DMS153 (cell line): ENCODE results near the gene KIAA0753.
"Not testable (repeated sequence)": the region's sequence is repeated elsewhere in the genome, so short reads cannot be mapped to it uniquely, and the experiment has no call there.

Experiments
- DNase-seq: peaks from one replicate; lab custom pipeline; 2025; lab: John Stamatoyannopoulos, UW

KIAA0753 gene

DNA sequence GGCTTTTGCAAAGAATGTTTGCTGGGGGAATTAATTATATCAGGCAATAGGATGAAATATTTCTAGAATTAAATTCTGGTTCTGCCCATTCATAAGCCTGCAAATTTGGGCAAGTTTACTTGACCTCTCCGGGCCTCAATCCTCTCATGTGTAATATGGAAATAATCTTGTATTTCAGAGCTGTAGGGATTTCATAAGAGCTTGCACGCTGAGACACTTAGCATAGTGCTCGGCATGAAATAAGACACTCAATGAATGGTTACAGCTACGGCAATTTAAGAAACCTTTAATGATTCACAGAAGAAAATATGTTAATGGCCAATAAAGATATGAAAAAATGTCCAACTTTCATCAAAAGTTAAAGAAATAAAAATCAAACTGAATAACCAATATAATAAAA, 43.6 kb downstream of the KIAA0753 start:
- no peak for DNase-seq

- no peak for DNase-seq
These were observed 44.0 kb downstream of the KIAA0753 start for GRCh38 chr17:6596511-6596910.

DNA sequence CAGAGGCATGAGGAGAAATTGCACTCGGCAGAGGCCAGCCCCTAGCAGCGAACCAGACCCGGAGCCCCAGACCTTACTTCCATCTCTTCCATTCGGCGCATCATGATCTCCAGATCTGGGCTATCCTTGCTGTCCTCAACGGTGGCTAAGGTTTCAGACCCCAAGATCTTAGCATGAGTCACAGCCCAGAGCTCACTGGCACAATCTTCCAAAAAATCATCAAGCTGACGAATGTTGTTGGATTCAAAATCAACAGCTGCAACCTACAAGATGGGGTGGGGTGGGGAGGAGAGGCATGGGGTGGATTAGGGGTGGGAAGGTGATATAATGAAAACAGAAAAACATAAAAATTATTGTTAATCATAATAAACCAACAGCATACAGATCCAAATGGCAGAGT, 44.4 kb downstream of the KIAA0753 start:
- no peak for DNase-seq

DNA sequence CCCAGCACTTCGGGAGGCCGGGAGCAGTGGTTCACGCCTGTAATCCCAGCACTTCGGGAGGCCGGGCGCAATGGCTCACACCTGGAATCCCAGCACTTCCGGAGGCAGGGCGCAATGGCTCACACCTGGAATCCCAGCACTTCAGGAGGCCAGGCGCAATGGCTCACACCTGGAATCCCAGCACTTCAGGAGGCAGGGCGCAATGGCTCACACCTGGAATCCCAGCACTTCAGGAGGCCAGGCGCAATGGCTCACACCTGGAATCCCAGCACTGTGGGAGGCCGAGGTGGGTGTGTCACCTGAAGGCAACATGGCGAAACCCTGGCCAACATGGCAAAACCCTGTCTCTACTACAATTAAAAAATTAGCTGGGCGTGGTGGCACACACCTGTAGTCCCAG, 47.1 kb downstream of the KIAA0753 start:
- DNase-seq, result not testable (repeated sequence)

DNA sequence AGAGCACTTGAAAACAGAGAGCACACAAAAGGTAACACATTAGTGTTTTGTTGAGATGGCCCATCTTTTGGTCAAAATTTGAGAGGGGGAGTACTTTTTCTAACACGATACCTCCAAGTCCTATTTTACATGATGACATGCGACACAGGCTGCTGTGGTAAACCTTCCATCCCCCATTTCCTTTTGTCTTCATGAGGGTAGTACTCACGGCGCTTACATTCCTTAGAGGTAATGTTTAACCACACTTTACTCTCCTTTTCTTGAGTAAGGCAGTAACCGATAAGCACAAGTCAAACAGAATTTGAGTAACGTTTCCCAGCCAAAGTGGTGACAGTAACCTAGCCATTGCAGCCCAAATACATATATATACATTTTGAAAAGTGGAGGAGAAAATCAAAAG, 48.3 kb downstream of the KIAA0753 start:
- no peak for DNase-seq

DNA sequence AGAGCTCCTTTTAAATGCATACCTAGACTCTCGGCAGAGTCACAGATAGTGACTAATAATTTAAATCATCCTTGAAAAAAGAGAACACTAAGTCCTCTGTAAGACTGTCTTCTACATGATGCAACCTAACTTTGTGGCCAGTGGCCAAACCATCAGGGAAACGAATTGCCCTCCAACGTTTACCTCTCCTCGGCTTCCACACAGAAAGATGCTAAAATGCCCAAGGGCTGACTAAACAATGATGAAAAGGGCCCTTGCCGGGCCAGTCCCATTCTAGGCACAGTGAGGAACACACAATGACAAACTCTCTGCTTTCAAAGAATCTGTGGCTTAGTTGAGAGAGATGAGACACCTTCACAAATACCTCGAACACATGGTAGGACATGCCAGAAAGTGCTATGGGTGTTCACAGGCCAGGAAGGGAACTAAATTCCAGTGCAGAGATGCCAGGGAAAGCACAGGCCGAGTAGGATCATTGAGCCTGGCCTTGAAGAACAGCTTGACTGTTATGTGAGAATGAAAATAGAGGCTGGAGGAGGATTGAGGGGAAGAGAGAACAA, 48.8 kb downstream of the KIAA0753 start:
- DNase-seq, result no peak

DNA sequence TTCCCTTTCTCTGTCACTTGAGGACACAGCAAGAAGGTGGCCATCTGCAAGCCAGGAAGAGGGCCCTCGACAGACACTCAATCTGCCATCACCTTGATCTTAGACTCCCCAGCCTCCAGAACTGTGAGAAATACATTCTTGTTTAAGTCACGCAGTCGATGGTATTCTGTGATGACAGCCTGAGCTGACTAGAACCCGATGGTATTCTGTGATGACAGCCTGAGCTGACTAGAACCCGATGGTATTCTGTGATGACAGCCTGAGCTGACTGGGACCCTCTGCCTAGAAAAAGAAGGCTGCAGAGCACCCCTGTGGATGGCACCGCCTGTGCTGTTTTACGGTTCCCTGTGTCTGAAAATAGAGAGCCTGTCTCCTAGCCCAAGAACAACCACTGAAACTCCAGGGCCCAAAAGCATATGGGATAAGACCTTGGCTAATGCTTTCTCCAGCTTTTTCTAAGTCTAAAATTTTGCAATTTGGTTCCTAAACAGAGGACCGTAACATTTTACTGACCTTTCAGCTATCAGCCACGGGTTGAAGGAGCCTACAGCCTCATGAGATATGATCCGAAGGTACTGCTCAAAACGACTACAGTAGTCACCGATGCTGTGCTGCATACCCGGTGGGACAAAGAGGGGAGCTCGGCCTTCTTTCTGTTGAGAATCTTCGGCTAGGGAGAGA, 51.1 kb downstream of the KIAA0753 start:
- DNase-seq, result no peak

DNA sequence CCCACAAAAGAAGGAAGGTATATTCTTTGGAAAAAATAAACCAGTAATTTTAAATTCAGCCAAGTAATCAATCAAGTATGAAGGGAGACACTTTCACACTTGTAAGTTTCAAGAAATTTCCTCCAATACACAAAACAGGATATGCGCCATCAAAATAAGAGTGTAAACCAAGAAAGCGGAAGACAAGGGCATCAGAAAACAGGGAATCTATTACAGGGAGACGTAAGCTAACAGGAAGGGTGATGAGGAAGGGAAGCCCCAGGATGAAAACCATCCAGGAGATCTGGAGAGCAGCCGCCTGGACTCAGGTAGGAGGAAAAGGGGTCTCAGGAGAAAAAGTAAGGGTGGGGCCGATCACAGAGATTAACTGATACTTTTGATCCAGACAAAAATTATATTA, 52.3 kb downstream of the KIAA0753 start:
- DNase-seq, result no peak

DNA sequence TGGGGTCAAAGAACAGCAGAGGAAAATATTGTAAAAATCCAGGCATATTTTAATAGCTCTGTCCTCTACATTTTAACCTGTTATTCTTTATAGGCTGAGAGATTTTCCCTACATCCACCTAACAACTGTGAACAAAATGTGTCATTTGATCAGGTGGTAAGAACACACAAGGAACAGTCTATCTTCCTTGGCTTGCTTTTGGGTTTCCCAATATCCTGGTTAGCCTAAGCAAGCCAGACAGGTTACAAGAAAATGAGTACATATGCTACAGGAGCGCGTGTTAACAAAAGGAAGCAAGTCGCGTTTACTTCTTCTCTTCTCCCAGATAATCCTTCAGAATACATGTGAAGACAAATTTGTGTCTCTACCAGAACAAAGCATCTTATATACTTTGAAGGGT, 53.2 kb downstream of the KIAA0753 start:
- no peak for DNase-seq

GRCh38 chr17:6583411-6583810, 57.1 kb downstream of the KIAA0753 start:
- DNase-seq, result no peak

DNA sequence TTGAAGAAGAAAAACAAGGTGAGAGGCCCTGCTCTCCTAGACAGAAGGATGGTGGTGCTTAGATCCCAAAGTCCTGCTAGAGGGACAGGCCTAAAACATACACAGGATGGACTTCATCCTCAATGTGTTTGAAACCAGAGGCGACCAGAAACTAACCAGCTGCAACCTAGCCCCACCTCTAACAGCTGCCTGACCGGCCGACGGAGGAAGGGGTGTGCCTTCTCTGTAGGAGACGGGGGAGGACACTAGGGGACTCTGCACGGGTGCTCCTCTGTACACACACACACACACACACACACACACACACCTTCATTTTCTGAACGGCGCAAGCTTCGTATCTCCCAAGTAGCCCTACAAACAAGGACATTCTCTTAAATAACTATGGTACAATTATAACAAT, 59.9 kb downstream of the KIAA0753 start:
- no peak for DNase-seq

DNA sequence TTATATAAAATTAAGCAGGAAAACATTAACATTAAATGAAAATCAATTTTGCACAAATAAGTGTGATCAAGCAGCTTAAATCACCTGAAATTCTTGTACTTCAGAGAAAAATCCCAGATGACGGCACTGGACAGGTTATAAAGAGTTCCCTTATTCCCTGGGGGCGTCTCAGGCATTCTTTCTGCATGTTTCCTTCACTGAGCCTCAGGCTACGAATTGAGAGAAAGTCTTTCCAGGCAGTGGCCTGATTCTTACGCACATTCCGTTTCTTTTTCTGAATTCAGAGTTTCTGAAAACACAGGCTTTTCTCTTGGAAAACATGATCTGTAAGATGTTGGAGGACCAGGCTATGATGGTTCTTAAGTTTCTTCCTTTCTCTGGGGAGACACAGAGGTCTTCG, 62.0 kb downstream of the KIAA0753 start:
- no peak for DNase-seq

GRCh38 chr17:6577686-6578263, 62.7 kb downstream of the KIAA0753 start:
- DNase-seq, result no peak

- DNase-seq, result no peak
These were observed 64.3 kb downstream of the KIAA0753 start for GRCh38 chr17:6576038-6576785.

- DNase-seq, result no peak
These were observed 64.9 kb downstream of the KIAA0753 start for GRCh38 chr17:6575596-6575988.

DNA sequence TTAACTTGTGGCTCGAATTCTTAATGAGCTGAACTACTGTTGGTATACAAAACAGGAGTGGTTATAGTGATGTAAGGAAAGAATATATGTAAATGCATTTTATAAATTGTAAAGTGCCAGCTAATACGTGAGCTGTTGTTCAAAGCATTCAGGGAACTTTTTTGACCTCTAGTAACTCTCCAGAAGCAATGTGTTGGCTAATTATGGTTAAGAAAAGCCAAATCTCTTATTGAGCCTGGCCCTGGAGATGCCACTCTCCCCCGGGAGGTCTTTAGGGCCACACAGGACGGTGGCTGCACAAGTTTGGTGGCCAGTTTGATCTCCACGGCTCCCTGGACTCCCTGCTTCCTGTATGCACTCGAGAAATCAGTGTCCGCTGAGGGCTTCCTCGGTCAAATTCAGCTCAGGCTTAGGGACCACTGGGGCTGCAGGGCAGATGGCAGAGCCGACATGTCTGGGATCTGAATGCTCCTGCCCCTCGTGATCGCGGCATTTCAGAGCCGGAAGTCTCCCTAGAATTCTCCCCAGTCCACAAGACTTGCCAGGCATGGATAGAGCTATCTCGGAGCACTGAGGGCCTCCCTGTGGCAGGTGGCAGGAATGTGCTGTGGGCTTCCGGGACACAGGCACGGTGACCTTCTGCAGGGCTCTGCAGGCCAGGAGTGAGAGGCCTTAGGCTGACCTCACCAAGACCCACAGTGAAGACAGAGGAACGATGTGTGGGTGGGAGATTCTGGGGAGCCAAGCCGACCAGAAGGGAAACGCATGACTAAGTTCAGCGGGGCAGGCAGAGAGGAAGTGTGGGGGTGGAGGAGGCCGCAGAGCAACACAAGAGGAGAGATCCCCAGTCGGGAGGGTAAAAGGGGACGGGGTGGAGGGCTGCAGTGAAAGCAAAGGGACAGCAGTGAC, 65.6 kb downstream of the KIAA0753 start:
- DNase-seq, result no peak

GRCh38 chr17:6573982-6574686, 66.4 kb downstream of the KIAA0753 start:
- no peak for DNase-seq

GRCh38 chr17:6573495-6573894, 67.0 kb downstream of the KIAA0753 start:
- not testable (repeated sequence) for DNase-seq

GRCh38 chr17:6572972-6573370, 67.5 kb downstream of the KIAA0753 start:
- no peak for DNase-seq

- DNase-seq, result no peak
These were observed 69.1 kb downstream of the KIAA0753 start for GRCh38 chr17:6571452-6571781.

DNA sequence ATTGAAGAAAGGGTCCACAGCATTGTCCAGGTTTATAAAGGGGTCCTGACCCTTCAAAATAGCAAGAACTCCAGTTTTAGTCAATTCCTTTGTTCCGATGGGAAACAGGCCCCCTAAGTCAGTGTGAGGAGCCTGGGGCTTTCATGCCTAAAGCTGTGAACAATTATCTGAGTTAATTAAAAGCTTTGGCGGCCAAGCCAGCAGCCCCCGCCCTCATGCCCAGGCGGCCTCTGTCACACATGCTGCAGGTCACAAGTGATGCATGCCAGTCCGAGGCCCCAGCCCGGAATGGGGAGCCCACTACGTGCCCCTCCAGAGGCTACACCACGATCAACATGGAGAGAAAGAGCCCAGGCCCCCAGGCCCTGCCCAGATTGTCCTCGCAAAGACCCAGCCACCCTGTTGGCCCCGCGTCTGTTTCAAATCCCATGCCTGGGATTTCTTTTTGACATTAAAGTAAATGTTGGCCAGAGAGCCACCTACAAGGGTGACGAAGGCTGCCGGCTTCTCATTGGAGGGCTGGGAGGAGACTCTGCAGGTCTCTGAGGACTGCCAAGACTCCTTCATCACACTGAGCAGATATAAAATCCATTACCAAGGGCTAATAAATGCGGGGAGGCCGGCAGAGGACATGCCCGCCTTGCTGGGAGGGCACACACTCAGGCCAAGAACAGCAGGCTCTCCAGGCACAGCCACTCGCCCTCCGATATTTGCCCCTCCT, 69.6 kb downstream of the KIAA0753 start:
- no peak for DNase-seq
